ENCODE results near the gene SLC44A3.

SLC44A3 gene

DNA sequence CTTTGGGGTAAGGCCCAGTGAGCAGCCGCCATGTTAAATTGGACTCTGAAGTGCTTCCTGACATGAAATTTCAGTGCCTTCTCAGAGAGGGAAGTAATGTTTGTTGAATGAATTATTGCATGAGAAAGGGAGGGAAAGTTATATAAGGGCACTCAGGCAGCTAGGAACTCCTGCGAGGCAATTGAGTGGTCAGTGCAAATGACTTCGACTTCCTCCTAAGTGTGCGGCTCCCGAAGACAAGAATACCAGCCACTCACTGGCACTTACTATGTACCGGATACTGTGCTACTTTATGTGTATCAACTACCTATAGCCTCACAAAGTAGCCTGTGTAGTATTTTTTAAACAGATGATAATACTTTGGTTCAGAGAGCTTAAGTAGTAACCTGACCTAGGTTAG is 54.3 kb downstream of the SLC44A3 start:
- DNase-seq: no peak

DNA sequence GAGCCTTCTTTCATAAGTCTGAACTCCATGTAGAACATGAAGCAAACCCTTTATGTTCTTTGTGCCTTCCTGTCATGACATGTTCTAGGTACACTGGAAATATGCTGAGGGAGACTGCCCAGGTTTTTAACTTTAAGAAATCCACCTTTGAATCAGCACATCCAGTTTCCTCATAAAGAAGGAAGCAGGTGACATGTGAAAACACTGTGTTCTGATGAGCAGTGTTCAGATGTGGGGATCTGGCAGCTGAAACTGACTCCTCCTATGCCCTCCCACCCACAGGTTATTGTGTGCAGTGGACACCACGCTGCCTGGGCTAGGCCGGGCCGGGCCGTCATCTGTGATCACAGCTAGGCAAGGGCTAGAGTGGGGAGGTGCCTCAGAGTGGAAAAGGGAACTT is 55.6 kb downstream of the SLC44A3 start:
- no peak for DNase-seq

DNA sequence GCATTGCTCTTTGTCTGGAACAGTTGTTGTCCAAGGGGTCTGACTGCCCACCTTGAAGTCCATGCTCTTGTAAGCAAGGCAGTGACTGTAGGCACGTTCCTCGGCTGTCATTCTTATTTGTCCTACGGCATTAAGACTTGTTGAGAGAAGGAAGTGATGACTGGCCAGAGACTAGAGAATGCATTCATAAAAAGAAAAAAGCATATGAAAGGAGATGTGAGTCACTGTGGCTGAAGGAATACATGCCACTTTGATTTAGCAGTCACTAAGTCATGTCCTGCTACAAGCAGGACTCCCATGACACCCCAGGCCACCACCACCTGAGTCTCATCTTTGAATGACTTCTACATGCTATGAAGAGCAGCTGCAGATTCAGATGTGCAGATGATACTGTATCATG is 56.2 kb downstream of the SLC44A3 start:
- DNase-seq: no peak

DNA sequence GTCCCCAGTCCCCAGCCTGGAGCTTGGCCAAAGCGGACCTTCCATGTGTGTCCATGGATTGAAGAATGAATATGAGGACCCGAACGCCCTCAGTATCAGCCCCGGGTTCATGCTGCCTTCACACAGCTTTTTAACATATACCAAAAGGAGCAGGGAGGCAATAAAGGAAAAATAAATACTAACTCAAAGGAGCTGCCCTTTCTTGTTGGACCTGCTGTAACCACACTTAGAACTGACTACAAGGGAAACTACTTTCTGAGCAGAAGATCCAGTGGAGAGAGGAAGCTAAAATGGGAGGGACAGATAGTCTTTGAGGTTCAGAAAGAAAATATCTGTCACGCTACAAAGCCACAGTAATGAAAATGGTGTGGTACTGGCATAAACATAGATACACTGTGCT is 58.2 kb downstream of the SLC44A3 start:
- no peak for DNase-seq

DNA sequence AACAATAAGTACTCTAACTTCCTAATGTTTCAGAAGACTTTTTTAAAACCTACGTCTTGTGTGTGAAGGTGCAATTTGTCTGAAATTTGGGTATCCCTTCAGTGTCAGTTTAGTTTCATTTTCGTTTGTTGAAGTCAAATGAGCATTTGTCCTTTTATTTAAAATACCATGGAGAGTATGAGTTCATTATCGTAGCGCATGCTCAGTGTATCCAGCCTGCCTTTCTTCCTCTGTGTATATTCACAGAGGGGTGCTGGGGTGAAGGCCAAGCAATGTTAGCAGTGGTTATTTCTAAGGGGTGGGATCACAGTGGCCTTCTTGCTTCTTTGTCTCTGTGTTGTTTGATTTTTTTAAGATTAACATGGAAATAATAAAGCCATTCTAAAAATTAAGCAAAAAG is 63.5 kb downstream of the SLC44A3 start:
- no peak for DNase-seq

DNA sequence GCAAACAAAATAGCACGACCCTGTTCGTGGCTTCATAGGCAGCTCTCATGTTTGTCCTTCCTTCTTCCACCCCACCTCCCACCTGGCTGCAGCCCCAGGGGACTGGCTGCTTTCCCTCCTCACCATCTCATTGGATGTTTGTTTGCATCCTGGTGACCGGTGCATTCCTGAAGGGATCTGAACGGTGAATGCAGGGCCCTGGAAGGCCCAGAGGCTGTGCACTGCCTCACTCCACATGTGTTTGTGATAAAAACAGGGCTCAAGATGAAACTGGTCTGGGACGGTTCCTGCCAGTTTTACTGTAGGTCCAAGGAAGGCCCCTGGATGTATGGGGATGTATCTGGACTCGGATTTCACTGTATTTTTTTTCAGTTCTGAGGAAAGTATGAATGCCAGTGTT is 63.9 kb downstream of the SLC44A3 start:
- DNase-seq: no peak

DNA sequence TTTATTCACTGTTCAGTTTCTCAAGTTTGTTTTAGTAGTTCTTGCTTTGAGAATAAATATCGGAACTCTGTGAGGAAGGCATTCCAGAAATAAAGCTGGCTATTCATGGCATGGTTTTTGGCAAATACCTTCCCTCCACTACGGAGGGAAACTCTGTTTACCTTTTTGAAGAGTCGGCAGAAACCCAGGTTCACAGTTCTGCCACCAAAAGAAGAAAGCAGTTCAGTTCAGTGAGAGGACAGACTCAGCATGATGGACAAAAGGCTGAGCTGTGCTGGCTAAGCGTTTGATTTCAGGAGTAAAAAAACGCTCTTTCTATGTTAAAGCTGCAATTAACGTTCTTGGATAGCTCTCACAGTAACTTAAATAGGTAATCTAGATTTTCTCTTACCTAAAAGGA is 64.3 kb downstream of the SLC44A3 start:
- DNase-seq: no peak

DNA sequence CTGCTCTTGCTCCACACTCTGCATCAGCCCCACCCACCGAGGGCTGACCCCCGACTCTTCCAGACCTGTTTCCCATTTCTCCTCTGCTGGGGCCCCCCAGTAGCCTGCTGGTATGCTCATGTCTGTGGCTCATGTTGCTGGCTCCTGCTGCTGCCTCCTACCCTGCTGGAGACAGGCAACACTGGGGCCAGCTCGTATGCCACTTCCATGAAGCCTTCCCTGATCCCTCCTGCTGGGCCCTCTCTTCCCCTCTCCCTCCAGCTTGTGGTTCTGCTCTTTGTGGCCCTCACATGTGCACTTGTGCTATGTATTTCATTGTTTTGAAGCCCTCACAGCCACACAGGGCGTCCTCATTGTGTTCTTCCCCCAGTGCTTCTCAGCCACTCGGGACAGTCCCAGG is 66.2 kb downstream of the SLC44A3 start:
- DNase-seq: no peak

DNA sequence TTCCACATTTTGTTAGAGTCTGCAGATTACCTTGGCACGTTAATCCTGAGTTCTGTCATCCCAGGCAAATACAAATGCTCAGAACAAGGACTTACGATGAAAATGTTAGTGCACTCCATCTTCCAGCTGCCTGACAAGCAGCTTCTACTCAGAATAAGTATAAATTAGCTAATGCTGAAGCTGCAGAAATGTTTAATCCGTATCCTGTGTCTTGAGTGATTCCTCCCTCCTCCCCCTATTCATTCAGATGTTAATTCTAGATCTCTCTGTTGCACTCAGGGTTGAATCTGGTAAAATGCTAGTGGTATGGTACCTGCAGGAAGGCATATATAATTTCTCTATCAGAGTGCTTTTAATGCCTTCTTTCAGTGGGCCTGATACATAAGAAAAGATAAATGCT is 66.9 kb downstream of the SLC44A3 start:
- DNase-seq: no peak

DNA sequence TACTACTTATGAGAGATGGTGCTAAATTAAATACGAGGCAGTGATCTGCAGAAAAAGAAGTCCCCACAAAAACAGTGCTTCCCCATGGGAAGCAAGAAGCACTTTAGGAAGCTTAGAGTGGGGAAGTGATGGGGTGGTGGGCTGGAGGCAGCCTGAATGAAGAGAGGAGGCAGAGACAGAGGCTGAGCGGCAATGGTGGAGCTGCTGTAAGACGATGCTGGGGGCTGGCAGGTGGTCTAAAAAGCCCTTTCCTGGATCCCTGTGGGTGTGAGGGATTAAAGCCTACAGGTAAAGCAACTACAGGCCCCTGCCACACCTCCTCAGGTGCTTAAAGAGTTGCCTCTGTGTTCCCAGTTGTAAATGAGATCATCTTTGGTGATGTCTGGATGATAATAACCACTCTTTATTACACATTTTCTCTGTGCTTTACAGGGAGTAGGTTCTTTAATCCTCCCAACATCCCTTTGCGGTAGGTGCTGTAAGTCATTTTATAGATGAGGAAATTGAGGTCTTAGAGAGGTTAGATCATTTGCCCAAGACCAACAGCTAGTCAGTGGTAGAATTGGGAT is 67.5 kb downstream of the SLC44A3 start:
- no peak for DNase-seq

DNA sequence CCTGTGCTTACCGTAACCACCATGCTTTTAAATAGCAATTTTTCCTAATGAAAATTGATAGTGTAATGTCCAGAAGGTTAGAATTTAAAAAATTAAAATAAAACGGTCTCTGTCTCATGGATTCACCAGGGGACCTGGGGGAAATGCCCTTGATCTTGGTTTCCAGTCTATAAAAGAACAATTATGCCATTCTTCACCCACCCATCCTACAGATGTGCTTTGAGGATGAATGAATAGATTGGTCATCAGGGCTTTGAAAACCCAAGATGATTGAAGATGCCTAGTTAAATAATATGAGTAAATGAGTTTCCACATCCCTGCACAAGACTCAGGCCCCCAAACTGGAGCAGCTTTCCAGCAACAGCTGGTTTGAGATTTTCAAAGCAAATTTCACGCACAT is 68.0 kb downstream of the SLC44A3 start:
- DNase-seq: no peak

DNA sequence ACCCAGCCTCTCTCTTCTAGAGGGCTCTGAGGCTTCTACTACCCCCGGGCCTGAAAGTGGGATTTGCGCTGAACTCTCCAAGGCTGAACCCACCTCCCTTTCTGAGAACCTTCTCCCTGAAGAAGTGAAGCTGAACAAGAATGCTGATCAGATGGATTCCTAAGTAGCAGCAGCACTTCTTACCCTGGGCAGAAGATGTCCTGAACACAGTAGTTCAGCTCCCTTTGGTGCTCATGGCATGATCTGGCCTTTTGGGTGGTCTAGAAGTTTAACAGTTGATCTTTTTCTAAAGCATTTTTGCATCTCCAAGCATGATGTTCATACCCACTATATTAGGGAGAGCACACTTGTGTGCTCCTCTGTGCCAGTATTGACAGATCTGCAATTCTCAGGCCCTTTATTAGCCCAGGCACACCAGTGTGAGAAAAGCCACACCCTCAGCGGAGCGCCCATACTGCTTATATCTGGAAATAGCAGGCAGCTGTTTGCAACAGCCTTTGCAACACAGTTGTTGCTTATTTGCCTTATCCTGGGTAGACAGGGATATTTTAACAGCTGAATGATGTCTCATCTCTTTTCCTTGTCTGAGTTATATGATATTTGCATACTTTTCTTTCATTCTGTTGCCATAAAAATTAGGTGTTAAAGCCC is 72.6 kb downstream of the SLC44A3 start:
- DNase-seq: no peak

DNA sequence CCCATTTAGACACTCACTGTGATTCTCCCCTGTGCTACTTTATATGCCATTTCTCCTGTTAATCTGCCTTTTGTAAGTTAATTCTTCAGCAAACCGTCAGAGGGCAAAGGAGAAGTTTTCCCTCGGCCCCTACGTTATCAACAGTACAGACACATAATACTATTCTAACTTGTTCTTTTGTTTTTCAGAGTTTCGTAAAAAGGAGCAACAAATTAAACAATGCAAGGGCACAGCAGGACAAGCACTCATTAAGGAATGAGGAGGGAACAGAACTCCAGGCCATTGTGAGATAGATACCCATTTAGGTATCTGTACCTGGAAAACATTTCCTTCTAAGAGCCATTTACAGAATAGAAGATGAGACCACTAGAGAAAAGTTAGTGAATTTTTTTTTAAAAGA is 74.5 kb downstream of the SLC44A3 start:
- no peak for DNase-seq

DNA sequence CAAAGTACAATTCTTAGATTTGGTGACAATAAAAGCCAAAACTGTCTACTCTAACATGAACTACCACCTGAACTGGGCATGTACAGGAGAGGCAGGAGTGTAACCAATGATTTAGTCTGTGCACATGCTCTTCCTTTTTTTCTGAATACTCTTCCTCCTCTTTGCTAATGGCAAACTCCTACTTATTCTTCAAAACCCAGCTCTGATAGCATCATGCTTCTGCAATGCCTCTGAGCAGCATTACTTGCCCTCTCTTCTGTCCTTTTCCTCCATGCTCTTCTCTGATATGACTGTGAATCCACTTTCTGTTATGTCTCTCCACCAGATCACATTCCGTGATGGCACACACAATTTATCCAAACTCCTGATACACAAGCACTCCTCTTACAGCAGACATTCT is 75.4 kb downstream of the SLC44A3 start:
- DNase-seq: no peak

DNA sequence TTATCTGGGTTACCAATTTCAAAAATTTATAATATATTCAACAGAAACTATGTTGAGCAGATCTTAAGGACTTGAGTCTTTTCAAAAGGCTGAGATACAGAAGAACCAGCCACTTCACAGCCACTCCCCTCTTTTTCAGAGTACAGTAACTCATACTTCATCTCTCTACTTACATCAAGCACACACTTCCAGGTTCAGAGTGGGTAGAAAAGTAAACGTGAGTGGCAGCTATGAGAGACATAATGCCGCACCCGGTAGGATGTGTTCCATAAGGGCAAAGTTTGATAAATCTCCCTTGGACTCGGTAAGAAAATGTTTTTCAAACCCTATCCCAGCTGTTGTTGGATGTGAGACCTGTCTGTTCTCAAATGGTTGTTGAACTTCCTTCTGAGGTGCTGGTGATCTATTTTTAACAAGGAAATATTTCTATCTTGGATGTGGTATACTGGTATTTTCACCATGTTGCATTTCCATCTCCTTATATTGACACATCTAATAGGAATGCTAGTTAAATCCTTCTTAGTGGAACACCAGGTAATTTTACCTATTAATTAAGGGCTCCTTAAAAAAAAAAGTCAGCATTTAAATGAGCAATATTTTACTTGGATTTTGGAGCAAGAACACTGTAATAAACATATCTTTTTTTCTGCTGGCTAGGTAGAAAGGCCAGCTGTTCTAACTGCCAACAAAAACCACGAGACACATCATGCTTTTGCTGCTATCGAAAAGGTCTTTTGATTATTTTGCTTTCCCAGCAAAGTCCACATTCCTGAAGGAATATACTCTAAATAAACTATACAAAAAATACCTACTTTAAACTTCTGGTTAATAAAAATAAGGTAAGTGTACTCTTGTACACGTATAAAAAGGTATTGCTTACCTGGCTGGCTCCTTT is 78.6 kb downstream of the SLC44A3 start:
- DNase-seq: no peak

DNA sequence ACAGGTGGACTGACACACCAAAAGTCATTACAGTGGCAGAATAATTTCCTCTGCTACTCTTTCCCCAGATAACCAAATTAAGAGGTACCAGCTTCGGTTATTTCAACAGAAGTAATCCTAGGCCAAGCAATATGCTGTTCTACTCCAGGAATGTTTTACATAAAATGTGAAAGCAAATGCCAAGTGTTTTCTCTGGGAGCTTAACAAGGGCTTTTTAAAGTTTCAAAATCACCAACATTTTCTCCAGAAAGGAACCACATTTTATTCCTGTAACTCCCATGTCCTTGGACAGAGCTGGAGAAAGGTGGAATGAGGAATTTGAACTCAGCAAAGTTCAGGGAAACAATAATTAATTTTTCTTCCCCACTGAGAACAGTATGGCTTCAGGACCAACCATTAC is 79.6 kb downstream of the SLC44A3 start:
- DNase-seq: no peak

DNA sequence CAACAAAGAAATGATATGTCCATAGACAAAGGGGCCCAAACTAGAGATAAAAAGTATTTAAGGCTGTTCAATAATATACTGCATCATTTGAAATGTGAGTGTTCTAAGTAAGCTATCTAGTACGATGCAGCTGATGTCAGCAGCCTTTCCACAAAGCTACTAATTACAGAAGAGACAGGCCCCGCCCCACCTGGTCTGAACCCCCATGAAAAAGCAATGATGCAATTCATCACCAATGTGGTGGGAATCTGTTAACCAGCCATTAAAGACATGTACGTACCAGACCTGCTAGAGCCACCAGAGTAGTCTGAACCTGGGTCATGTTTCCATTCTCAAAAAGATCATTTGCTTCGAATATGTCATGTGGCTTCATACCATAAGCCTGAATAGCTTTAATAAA is 81.7 kb downstream of the SLC44A3 start:
- DNase-seq: no peak

DNA sequence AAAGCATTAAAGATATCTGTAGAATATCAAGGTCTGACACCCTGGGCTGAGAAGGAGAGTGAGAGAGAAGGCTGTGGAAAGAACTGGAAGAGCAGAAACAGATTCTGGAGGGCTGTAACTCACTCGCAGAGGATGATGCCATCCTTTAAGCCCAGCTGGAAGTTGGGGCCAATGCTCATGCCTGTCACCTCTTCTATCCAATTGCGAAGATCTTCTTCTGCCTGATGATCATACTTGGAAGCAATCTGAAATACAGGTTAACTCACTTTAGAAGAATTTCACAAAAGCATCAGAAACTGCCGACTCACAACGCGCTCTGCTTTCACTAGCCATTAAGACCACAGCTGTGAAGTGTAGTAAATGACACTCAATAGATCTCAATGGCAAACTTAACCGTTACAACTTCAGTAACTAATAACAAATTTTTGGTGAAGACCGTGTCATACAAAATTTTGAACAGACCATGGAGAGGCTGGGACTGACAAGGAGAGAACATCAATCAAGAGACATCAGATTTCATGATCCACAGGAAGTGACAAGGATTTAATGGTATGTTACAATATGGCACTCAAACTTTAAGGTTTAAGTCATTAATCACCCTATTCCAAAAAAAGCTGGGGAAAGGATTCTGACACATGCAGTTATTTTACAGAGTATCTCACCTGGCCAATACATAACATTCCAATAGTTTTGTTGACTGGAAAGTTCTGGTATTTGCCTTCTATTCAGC is 83.3 kb downstream of the SLC44A3 start:
- DNase-seq: no peak

DNA sequence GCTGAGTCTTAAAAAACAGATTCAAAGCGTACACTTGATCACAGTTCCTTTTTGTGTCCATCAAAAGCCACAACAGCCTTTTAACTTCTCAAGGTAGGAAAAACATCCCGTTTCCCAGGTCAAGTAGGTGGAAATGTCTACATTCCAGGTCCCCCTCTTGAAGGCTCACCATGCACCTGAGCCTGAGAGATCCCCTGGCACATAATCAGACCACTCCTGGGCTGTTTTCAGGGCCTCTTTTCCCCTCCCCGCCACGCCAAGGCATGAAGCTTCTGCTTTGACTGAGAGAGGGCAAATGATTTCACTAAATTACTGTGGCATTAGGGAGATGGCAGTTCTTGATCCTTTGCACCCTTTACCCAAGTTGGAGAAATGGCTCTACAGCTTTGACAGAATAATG is 85.0 kb downstream of the SLC44A3 start:
- no peak for DNase-seq

DNA sequence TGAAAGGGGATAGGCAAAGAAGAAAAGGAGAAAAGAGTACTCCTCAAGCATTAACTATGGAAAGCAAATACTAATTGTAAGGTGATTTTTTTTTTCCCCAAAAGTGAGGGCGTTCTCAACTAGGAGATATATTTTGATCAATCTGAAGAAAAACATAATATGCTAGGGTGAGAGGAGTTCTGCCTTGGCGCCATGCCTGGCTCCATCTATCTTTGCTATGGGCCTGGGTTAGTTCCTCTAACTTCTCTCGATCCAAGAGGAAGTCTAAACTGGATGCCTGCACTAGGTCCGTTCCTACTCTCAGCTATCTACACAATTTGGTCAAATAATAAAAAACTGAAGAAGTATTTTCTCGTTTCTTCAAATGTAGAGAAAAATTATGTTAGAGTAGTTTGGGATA is 86.2 kb downstream of the SLC44A3 start:
- DNase-seq: no peak

DNA sequence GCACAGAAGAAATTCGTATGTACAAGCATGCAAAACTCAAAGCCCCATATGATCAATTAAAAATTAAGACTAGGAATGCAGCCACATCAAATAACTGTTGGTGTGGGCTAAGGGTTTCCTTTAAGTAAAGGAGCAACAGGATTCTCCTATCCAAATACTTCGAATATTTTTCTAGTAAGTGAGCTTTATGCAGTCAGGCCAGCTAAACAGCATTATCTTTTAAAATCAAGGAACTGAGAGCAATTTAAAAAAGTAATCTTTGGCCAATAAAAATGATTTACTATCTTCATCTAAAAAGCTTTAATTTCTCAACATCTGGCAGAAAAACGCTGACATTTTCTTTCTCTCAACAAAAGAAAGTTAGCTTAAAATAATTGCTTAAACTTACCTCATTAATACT is 87.0 kb downstream of the SLC44A3 start:
- no peak for DNase-seq

DNA sequence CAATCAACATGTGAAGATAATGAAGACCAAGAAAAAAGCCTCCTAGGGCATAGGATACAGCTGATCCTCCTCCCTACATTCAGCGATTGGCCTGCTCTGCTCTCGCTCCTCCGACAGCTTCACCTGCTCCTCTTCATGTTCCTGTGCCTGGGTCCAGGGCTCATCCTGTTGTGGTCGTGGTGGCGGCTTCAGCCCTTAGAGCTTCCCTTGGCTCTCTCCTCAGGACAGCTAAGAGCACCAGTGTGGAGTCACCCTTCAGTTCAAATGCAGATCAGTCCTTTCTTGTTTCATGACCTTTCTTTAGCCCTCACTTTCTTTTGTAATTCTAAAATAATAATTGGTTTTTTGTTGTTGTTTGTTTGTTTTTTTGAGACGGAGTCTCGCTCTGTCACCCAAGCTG is 88.0 kb downstream of the SLC44A3 start:
- no peak for DNase-seq

DNA sequence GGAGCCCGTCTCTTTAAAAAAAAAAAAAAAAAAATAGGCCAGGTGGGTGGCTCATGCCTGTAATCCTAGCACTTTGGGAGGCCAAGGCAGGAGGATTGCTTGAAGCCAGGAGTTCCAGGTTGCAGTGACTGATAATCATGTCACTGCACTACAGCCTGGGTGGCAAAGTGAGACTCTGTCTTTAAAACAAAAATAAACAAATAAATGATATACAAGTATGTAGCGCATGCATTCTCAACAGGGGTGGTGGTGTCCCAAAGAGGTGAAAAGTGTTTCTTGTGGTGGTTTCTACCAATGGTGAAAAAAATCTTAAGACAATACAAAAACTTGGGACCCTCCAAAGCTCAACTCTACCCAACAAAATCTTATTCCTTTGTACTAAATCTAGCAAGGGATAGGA is 88.8 kb downstream of the SLC44A3 start:
- no peak for DNase-seq

DNA sequence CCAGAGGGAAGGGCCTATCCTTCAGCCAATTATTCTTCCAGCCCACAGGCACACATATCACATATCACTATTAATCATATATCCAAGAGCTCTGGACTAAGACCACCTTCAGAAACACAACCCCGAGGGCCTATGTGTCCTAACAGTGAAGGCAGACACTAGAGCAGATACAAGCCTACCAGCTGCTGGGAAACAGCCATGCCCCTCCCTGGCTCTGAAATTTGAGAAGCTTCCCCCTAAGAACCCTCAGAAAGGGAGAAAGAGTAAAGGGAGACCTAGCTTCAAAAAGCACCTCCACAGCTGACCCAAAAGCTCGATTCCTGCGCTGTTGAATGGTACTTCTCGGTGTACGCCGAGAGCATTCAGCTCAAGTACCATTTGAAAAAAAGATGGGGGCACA is 89.3 kb downstream of the SLC44A3 start:
- DNase-seq: no peak

Data from effector CD8-positive, alpha-beta T cell (primary cell).